Measurements from ENCODE around the gene ASGR1.

- TF ChIP-seq CEBPB (IDR thresholded peaks at IDR 0.05) (no peak), REST (IDR thresholded peaks at IDR 0.05; ENCODE audit: low read depth) (no peak), YY1 (IDR thresholded peaks at IDR 0.05; ENCODE audit: low read depth) (no peak), EP300 (IDR thresholded peaks at IDR 0.05; ENCODE audit: borderline replicate concordance) (no peak), NFIC (IDR thresholded peaks at IDR 0.05) (no peak), TAF1 (IDR thresholded peaks at IDR 0.05; ENCODE audit: low read depth) (no peak), FOXM1 (IDR thresholded peaks at IDR 0.05; ENCODE audit: borderline replicate concordance, low read depth) (no peak), USF1 (IDR thresholded peaks at IDR 0.05) (no peak), CREB1 (IDR thresholded peaks at IDR 0.05; ENCODE audit: low read depth) (no peak), TCF12 (IDR thresholded peaks at IDR 0.05; ENCODE audit: low read depth) (no peak), ZBTB7A (IDR thresholded peaks at IDR 0.05; ENCODE audit: low read depth) (no peak), TEAD4 (IDR thresholded peaks at IDR 0.05) (no peak)
- TF ChIP-seq, protein P1, sequence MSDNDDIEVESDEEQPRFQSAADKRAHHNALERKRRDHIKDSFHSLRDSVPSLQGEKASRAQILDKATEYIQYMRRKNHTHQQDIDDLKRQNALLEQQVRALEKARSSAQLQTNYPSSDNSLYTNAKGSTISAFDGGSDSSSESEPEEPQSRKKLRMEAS (IDR thresholded peaks at IDR 0.05), result no peak
Measured at GRCh38 chr17:7195971-7196370, 16.8 kb upstream of the ASGR1 start.

Data from Ishikawa (cell line).